GM12874 (cell line): ENCODE results near the gene FOXI3.

Experiments
- TF ChIP-seq, protein P1 (sequence below): IDR thresholded peaks from 2 replicates; pipeline ENCODE4 v1.5.1; 2011; ENCODE audit warnings: low read depth, mild to moderate bottlenecking, control low read depth, low read length, moderate library complexity; ENCODE audit not compliant: insufficient read depth

The FOXI3 gene

GRCh38 chr2:88452980-88453582 lies 588 bp upstream of the FOXI3 start:
- TF ChIP-seq, protein P1, sequence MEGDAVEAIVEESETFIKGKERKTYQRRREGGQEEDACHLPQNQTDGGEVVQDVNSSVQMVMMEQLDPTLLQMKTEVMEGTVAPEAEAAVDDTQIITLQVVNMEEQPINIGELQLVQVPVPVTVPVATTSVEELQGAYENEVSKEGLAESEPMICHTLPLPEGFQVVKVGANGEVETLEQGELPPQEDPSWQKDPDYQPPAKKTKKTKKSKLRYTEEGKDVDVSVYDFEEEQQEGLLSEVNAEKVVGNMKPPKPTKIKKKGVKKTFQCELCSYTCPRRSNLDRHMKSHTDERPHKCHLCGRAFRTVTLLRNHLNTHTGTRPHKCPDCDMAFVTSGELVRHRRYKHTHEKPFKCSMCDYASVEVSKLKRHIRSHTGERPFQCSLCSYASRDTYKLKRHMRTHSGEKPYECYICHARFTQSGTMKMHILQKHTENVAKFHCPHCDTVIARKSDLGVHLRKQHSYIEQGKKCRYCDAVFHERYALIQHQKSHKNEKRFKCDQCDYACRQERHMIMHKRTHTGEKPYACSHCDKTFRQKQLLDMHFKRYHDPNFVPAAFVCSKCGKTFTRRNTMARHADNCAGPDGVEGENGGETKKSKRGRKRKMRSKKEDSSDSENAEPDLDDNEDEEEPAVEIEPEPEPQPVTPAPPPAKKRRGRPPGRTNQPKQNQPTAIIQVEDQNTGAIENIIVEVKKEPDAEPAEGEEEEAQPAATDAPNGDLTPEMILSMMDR, result no peak

GRCh38 chr2:88451811-88452564 lies 505 bp downstream of the FOXI3 start:
- TF ChIP-seq, protein P1, result no peak

DNA sequence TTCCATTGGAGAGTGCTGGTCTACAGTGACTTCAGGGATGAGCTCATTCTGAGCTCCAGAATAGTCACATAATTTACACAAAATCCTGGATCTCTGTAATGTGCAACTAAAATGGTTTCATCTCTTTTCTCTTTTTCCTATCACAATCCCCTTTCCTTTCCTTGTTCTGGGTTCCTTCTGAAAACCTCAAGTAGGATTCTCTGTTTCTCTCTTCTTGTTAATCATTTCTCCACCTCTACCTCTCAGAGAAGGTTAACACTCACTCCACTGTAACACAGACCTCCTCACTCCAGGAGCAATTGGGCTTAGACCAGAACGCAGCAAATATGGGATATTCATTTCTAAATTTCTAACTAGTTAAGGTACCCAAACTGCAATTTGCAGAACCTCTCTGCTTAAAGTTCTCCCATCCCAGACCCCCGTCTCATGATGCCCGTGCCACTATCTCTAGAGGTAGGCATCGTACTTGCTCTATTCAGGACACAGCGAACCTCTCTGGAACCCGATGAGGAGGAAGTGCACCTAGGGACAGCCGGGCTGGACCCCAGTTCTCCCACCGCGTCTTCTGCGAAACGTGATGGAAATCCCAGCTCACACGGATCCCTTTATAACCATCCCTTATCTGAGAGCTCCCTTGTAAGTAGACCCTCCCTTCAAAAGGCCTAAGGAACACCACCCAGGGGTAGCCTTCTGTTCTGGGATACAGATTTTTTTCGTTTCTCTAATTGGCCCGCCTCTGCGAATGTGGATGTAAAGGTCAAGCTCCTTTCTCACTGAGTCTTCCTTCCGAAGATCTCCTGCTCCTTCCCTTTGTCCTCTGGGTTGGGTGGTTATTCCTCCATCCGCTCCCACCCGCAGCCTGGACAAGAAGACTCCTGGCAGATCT lies 1.3 kb downstream of the FOXI3 start:
- TF ChIP-seq, protein P1, result no peak

DNA sequence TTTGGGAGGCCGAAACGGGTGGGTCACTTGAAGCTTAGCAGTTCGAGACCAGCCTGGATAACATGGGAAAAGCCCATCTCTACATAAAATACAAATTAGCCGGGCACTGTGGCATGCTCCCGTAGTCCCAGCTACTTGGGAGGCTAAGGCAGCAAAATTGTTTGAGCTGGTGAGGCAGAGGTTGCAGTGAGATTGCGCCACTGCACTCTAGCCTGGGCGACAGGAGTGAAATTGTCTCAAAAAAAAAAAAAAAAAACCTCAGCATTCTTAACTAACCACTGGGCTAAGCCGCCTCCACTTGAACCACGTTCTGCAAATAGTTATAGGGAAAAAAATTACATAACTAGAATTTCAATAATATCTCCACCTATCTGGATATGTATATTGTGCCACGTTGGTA lies 2.3 kb downstream of the FOXI3 start:
- TF ChIP-seq, protein P1, result no peak

- TF ChIP-seq, protein P1, result no peak
Measured at GRCh38 chr2:88448248-88448647, 4.2 kb downstream of the FOXI3 start.

- TF ChIP-seq, protein P1, result no peak
Measured at GRCh38 chr2:88443353-88443938, 9.0 kb downstream of the FOXI3 start.

GRCh38 chr2:88442473-88442872 lies 10.0 kb downstream of the FOXI3 start:
- TF ChIP-seq, protein P1, result no peak
